ENCODE results near the gene PITPNC1.

DNA sequence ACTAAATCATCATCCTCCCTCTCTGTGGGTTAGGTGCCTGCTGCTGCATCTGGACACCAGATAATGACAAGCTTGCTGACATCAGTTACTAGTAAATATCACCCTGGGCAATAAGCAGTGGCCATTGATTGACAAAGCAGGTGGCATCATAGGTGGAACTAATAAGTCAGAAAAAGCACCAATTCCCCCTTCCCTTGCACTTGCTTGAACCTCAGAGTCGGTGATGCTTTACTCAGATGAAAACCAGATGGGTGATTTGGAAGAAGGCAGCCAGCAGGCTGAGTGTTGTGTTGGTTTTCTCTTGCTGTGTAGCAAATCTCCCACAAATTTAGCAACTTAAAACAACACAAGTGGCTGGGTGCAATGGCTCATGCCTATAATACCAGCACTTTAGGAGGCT lies 193.7 kb downstream of the PITPNC1 start:
- TF ChIP-seq SIN3A (IDR thresholded peaks at IDR 0.05; ENCODE audit: borderline replicate concordance, insufficient read depth, low read depth, low read length) (no peak), REST (IDR thresholded peaks at IDR 0.05; ENCODE audit: insufficient read depth in 1 of 2, low read depth in 2 of 2, low read length in 1 of 2) (no peak), CTCF (IDR thresholded peaks at IDR 0.05) (no peak), POLR2AphosphoS5 (IDR thresholded peaks at IDR 0.05; ENCODE audit: low read depth, low read length) (no peak)

Data from Panc1 (cell line).